ENCODE results near the gene SNX8.

DNA sequence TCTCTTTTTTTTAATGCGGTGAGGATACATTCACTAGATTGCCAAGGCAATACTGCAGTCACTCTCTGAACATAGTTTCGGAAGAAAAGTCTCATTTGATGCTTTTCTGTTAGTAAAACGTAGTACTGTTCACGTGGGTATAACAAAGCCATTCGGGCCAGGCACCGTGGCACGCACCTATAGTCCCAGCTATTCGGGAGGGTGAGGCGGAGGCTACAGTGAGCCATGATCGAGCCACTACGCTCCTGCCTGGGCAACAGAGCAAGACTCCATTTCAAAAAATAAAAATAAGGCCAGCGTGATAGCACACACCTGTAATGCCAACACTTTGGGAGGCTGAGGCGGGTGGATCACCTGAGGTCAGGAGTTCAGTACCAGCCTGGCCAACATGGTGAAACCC is 24.6 kb downstream of the SNX8 start:
- TF ChIP-seq GATA2 (IDR thresholded peaks at IDR 0.05; ENCODE audit: low read depth, low read length) (no peak), GATA3 (IDR thresholded peaks at IDR 0.05; ENCODE audit: low read depth, low read length) (no peak)

All from SH-SY5Y (cell line).